Large intestine (tissue), 3 donors: ENCODE results near the gene WWOX. TPM values are rescaled to one million over a fixed set of nuclear protein-coding genes. Genes with fewer than 3 reads are reported as not detected.

ENCODE experiments used
- DNase-seq, 2 donors: peaks; one replicate each; pipeline versions ENCODE4 v3.0.0 to v3.0.0-alpha.2; 2013
- H3K27ac ChIP-seq: one replicate; pipeline ENCODE4 v1.5.1; 2013; ENCODE audit warnings: low read length
- H3K27me3 ChIP-seq: 2 replicates; pipeline ENCODE4 v1.6.1; 2013; ENCODE audit warnings: low read length; ENCODE audit not compliant: control insufficient read depth, insufficient read depth
- H3K36me3 ChIP-seq: 2 replicates; pipeline ENCODE4 v1.6.1; 2013; ENCODE audit warnings: low read length; ENCODE audit not compliant: control insufficient read depth, insufficient read depth
- H3K4me1 ChIP-seq: one replicate; pipeline ENCODE4 v1.6.1; 2013; ENCODE audit warnings: low read length; ENCODE audit not compliant: control insufficient read depth, insufficient read depth
- H3K4me3 ChIP-seq: one replicate; pipeline ENCODE4 v1.5.1; 2013; ENCODE audit warnings: low read length
- H3K9me3 ChIP-seq: one replicate; pipeline ENCODE4 v1.6.1; 2013; ENCODE audit warnings: mild to moderate bottlenecking, low read depth, low read length, moderate library complexity; ENCODE audit not compliant: control insufficient read depth
- WGBS: methylation state at CpG from one replicate; pipeline ENCODE4 v1.1.5; 2013; ENCODE audit warnings: low lambda C conversion rate; ENCODE audit not compliant: insufficient coverage; 5-methylcytosine and 5-hydroxymethylcytosine counted together
- polyA plus RNA-seq: library from polyadenylated mRNA; unstranded; fragments of 120-200 nt; gene quantifications from one replicate; pipeline ENCODE4 v1.2.1, GENCODE V29; 2013

The WWOX gene
- polyA plus RNA-seq, 1 donor, result 16.2 TPM

GRCh38 chr16:79188115-79188738 lies 1088.8 kb downstream of the WWOX start:
- Histone ChIP-seq H3K4me3 (no peak overlapping the region), H3K27me3 (no peaks in the 10 kb centered on the region), H3K4me1 (no peaks in the 10 kb centered on the region), H3K36me3 (no peaks in the 10 kb centered on the region), H3K9me3 (peaks cover 6% of the 10 kb centered on the region), H3K27ac (no peak overlapping the region)
- WGBS, result 84% methylated on average over 8 of the region's 13 CpGs
- no peak for DNase-seq

- WGBS, result 100% methylated on average over 1 of the region's 5 CpGs
- Histone ChIP-seq H3K36me3 (no peaks in the 10 kb centered on the region), H3K4me3 (no peak overlapping the region), H3K4me1 (no peaks in the 10 kb centered on the region), H3K9me3 (peaks cover 6% of the 10 kb centered on the region), H3K27ac (no peak overlapping the region), H3K27me3 (no peaks in the 10 kb centered on the region)
- no peak for DNase-seq
Measured at GRCh38 chr16:79188739-79189122, 1089.3 kb downstream of the WWOX start.

- DNase-seq, result no peak
- H3K4me1 ChIP-seq, result no peaks in the 10 kb centered on the region
- H3K36me3 ChIP-seq, result no peaks in the 10 kb centered on the region
- no peaks in the 10 kb centered on the region for H3K27me3 ChIP-seq
- H3K27ac ChIP-seq, result no peak overlapping the region
- no peak overlapping the region for H3K4me3 ChIP-seq
- no CpG with 5 or more reads among the region's 1 CpG for WGBS
- peaks cover 6% of the 10 kb centered on the region for H3K9me3 ChIP-seq
Measured at GRCh38 chr16:79190542-79190941, 1091.1 kb downstream of the WWOX start.

- no CpG with 5 or more reads among the region's 8 CpGs for WGBS
- no peaks in the 10 kb centered on the region for H3K36me3 ChIP-seq
- DNase-seq, result no peak
- H3K27me3 ChIP-seq, result no peaks in the 10 kb centered on the region
- H3K4me1 ChIP-seq, result no peaks in the 10 kb centered on the region
- H3K27ac ChIP-seq, result no peak overlapping the region
- H3K9me3 ChIP-seq, result peaks cover 6% of the 10 kb centered on the region
- H3K4me3 ChIP-seq, result no peak overlapping the region
Measured at GRCh38 chr16:79191933-79192332, 1092.5 kb downstream of the WWOX start.

GRCh38 chr16:79192904-79193303 lies 1093.5 kb downstream of the WWOX start:
- no peaks in the 10 kb centered on the region for H3K36me3 ChIP-seq
- no peak overlapping the region for H3K27ac ChIP-seq
- no peak for DNase-seq
- H3K4me1 ChIP-seq, result no peaks in the 10 kb centered on the region
- no peaks in the 10 kb centered on the region for H3K27me3 ChIP-seq
- H3K4me3 ChIP-seq, result no peak overlapping the region
- H3K9me3 ChIP-seq, result peaks cover 2% of the 10 kb centered on the region
- no CpG with 5 or more reads among the region's 2 CpGs for WGBS

GRCh38 chr16:79194291-79194690 lies 1094.8 kb downstream of the WWOX start:
- no peak overlapping the region for H3K4me3 ChIP-seq
- H3K27me3 ChIP-seq, result no peaks in the 10 kb centered on the region
- no peaks in the 10 kb centered on the region for H3K36me3 ChIP-seq
- H3K4me1 ChIP-seq, result no peaks in the 10 kb centered on the region
- no peaks in the 10 kb centered on the region for H3K9me3 ChIP-seq
- DNase-seq, result no peak
- 86% methylated on average over 1 of the region's 8 CpGs for WGBS
- no peak overlapping the region for H3K27ac ChIP-seq

GRCh38 chr16:79195938-79196337 lies 1096.5 kb downstream of the WWOX start:
- Histone ChIP-seq H3K4me1 (no peaks in the 10 kb centered on the region), H3K4me3 (no peak overlapping the region), H3K36me3 (no peaks in the 10 kb centered on the region), H3K27ac (no peak overlapping the region), H3K9me3 (no peaks in the 10 kb centered on the region), H3K27me3 (no peaks in the 10 kb centered on the region)
- WGBS, result 86% methylated on average over 1 of the region's 4 CpGs
- no peak for DNase-seq

GRCh38 chr16:79201436-79201835 lies 1102.0 kb downstream of the WWOX start:
- Histone ChIP-seq H3K4me1 (no peaks in the 10 kb centered on the region), H3K4me3 (no peak overlapping the region), H3K36me3 (no peaks in the 10 kb centered on the region), H3K27me3 (no peaks in the 10 kb centered on the region), H3K27ac (no peak overlapping the region), H3K9me3 (no peaks in the 10 kb centered on the region)
- DNase-seq, result no peak
- WGBS, result 81% methylated on average over 3 of the region's 5 CpGs

GRCh38 chr16:79202977-79203376 lies 1103.5 kb downstream of the WWOX start:
- no peaks in the 10 kb centered on the region for H3K4me1 ChIP-seq
- WGBS, result 80% methylated on average over 1 of the region's 8 CpGs
- no peak overlapping the region for H3K27ac ChIP-seq
- H3K4me3 ChIP-seq, result no peak overlapping the region
- H3K9me3 ChIP-seq, result no peaks in the 10 kb centered on the region
- no peak for DNase-seq
- no peaks in the 10 kb centered on the region for H3K27me3 ChIP-seq
- no peaks in the 10 kb centered on the region for H3K36me3 ChIP-seq

GRCh38 chr16:79204486-79204885 lies 1105.0 kb downstream of the WWOX start:
- Histone ChIP-seq H3K4me1 (no peaks in the 10 kb centered on the region), H3K9me3 (no peaks in the 10 kb centered on the region), H3K4me3 (no peak overlapping the region), H3K27me3 (no peaks in the 10 kb centered on the region), H3K27ac (no peak overlapping the region), H3K36me3 (no peaks in the 10 kb centered on the region)
- no peak for DNase-seq
- WGBS, result no CpG with 5 or more reads among the region's 8 CpGs

- Histone ChIP-seq H3K27me3 (no peaks in the 10 kb centered on the region), H3K9me3 (no peaks in the 10 kb centered on the region), H3K36me3 (no peaks in the 10 kb centered on the region), H3K4me1 (no peaks in the 10 kb centered on the region), H3K4me3 (no peak overlapping the region), H3K27ac (no peak overlapping the region)
- WGBS, result no CpG with 5 or more reads among the region's 4 CpGs
- peak in 1 of 2 donors; percentile 30 for DNase-seq
Measured at GRCh38 chr16:79206889-79207288, 1107.4 kb downstream of the WWOX start.
